Measurements from ENCODE around the gene TMEM179. TPM values are rescaled to one million over a fixed set of nuclear protein-coding genes. Genes with fewer than 3 reads are reported as not detected.

TMEM179 gene
- total and polyA plus RNA-seq, 12 donors, result 0.17 to 1.0 (median 0.39) TPM; not detected in 5

- intact Hi-C loops (cut with DNase I), result loop anchor here in 7 of 10 donors (2.0 to 5.0 kb wide), 3 partner anchors 35 to 57 kb away; partner anchors contain the start of gene INF2 (in 1 of the 7)
- no peak for DNase-seq
- 86 to 88% methylated on average over 20 of the region's 20 CpGs for WGBS, 2 donors
- H3K9me3 ChIP-seq, result peaks cover 0 to 19% (median 0%) of the 10 kb centered on the region in 11 donors
- ATAC-seq, result no peak
- no peaks in the 10 kb centered on the region for H3K36me3 ChIP-seq
- no peak overlapping the region for H3K27ac ChIP-seq
- H3K27me3 ChIP-seq, result no peaks in the 10 kb centered on the region
- no peak overlapping the region for H3K4me3 ChIP-seq
- peaks cover 0 to 30% (median 22%) of the 10 kb centered on the region in 9 donors for H3K4me1 ChIP-seq
- TF ChIP-seq, protein P1, sequence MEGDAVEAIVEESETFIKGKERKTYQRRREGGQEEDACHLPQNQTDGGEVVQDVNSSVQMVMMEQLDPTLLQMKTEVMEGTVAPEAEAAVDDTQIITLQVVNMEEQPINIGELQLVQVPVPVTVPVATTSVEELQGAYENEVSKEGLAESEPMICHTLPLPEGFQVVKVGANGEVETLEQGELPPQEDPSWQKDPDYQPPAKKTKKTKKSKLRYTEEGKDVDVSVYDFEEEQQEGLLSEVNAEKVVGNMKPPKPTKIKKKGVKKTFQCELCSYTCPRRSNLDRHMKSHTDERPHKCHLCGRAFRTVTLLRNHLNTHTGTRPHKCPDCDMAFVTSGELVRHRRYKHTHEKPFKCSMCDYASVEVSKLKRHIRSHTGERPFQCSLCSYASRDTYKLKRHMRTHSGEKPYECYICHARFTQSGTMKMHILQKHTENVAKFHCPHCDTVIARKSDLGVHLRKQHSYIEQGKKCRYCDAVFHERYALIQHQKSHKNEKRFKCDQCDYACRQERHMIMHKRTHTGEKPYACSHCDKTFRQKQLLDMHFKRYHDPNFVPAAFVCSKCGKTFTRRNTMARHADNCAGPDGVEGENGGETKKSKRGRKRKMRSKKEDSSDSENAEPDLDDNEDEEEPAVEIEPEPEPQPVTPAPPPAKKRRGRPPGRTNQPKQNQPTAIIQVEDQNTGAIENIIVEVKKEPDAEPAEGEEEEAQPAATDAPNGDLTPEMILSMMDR (IDR thresholded peaks at IDR 0.05), result no peak
Observed at GRCh38 chr14:104651876-104652260, 47.3 kb upstream of the TMEM179 start.

DNA sequence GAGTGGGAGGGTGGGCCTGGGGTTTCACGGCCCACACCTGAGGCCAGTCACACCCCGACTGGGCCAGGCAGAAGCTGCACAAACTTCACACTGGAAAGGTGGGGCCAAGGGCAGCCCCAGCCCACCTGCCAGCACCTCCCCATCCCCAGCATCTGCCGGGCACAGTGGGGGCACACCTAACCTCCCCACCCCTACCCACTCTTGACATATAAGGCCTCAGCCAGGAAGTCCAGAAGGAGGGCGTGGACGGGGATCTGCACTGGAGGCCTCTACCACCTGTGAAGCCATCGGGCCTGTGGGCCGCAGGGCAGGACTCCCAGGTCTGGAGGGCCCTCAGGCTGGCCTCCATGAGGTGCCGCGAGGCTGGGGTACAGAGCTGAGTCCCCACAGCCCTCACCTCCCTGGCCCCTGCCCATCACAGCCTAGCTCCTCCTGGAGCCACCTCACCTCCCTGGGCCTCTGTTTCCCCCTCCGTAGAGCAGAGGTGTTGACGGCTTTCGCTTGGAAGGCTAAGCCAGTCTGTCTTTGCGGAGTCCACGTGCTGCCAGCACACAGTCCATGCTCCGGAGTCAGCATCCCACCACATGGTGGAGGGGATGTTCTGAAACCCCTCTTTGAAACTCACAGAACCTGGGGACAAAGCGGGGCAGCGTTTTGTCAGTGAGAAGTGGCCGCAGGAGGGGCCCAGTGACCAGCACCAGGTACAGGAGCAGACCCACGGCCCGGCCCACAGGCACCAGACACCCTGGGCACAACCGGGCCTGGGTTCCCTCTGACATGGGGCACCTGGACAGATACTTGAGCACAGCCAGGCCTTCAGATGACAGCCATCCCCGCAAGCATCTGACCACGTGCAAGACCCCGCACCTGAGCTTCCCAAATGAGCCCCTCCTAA lies 46.7 kb upstream of the TMEM179 start:
- H3K27ac ChIP-seq, result no peak overlapping the region
- H3K36me3 ChIP-seq, result no peaks in the 10 kb centered on the region
- H3K9me3 ChIP-seq, result peaks cover 0 to 19% (median 0%) of the 10 kb centered on the region in 11 donors
- no peaks in the 10 kb centered on the region for H3K27me3 ChIP-seq
- H3K4me1 ChIP-seq, result peaks cover 0 to 24% (median 19%) of the 10 kb centered on the region in 9 donors
- no peak overlapping the region for H3K4me3 ChIP-seq
- TF ChIP-seq, protein P1 (IDR thresholded peaks at IDR 0.05), result no peak
- DNase-seq (no peak), ATAC-seq (peak in 5 of 8 donors; percentile 5 to 35 (median 20))
- 88 to 90% methylated on average over 24 of the region's 24 CpGs for WGBS, 2 donors
- intact Hi-C loops (cut with DNase I), result loop anchor here in 8 of 10 donors (1.0 to 5.0 kb wide), 4 partner anchors 36 to 58 kb away; partner anchors contain the start of gene INF2 (in 1 of the 8)

GRCh38 chr14:104650057-104650980 lies 45.7 kb upstream of the TMEM179 start:
- TF ChIP-seq, protein P1 (IDR thresholded peaks at IDR 0.05), result peak; percentile 96 to 99 (median 98)
- Histone ChIP-seq H3K27me3 (no peaks in the 10 kb centered on the region), H3K27ac (peak overlapping the region in 1 of 10 donors; percentile 39), H3K4me3 (peak overlapping the region; percentile 26 to 57 (median 48)), H3K36me3 (no peaks in the 10 kb centered on the region), H3K9me3 (peaks cover 0 to 21% (median under 1%) of the 10 kb centered on the region in 11 donors), H3K4me1 (peaks cover 0 to 22% (median 11%) of the 10 kb centered on the region in 9 donors)
- 8 to 13% methylated on average over 36 to 56 of the region's 56 CpGs for WGBS, 2 donors
- ATAC-seq (peak; percentile 78 to 90 (median 86)), DNase-seq (peak; percentile 62 to 76)
- intact Hi-C loops (cut with DNase I), result loop anchor here in 8 of 10 donors (1.0 to 5.0 kb wide), 4 partner anchors 37 to 58 kb away; partner anchors contain the start of gene INF2 (in 1 of the 8)
